ENCODE results near the gene ASB2. TPM values are rescaled to one million over a fixed set of nuclear protein-coding genes. Genes with fewer than 3 reads are reported as not detected.

Gene ASB2
- polyA plus RNA-seq, 1 of the 3 experiments (the other 2 are of a cell fraction) = 0.15 TPM

GRCh38 chr14:93997916-93998870 lies 21.8 kb upstream of the ASB2 start:
- no peaks in the 10 kb centered on the region for H3K27me3 ChIP-seq (ENCODE audit: insufficient read depth)
- H3K27ac ChIP-seq (ENCODE audit: low read depth in 2 of 2, low read length in 1 of 2) = no peak overlapping the region
- H3K36me3 ChIP-seq (replicated peaks in 1 of 2; ENCODE audit: control insufficient read depth in 1 of 2, insufficient read depth in 2 of 2, low read length in 1 of 2) = no peaks in the 10 kb centered on the region
- H3K9me3 ChIP-seq = no peaks in the 10 kb centered on the region
- no peak overlapping the region for H3K4me3 ChIP-seq (ENCODE audit: low read depth in 2 of 2, low read length in 1 of 2)
- H3K9ac ChIP-seq = no peak overlapping the region
- POLR2A ChIA-PET = no interaction called here
- TF ChIP-seq POLR2AphosphoS5 (IDR thresholded peaks at IDR 0.05; ENCODE audit: low read depth, low read length) (no peak), RFX5 (IDR thresholded peaks at IDR 0.05; ENCODE audit: low read length) (no peak), ZBTB33 (IDR thresholded peaks at IDR 0.05; ENCODE audit: borderline replicate concordance, low read depth) (no peak), NFIC (IDR thresholded peaks at IDR 0.05; ENCODE audit: borderline replicate concordance) (no peak), FOSL2 (IDR thresholded peaks at IDR 0.05; ENCODE audit: borderline replicate concordance, low read depth) (no peak), TCF12 (IDR thresholded peaks at IDR 0.05) (no peak), CHD2 (IDR thresholded peaks at IDR 0.05; ENCODE audit: low read length, partially characterized antibody) (no peak), RAD21 (IDR thresholded peaks at IDR 0.05; ENCODE audit: low read length) (no peak), RCOR1 (IDR thresholded peaks at IDR 0.05; ENCODE audit: low read length) (no peak), CTCF (IDR thresholded peaks at IDR 0.05) (no peak), IRF3 (IDR thresholded peaks at IDR 0.05; ENCODE audit: low read depth, low read length) (no peak), SMC3 (IDR thresholded peaks at IDR 0.05; ENCODE audit: low read depth, low read length) (no peak), TEAD4 (IDR thresholded peaks at IDR 0.05; ENCODE audit: borderline replicate concordance, insufficient read depth) (no peak), FOXJ3 (CRISPR knock-in tag; IDR thresholded peaks at IDR 0.05) (no peak), SIN3A (IDR thresholded peaks at IDR 0.05; ENCODE audit: borderline replicate concordance, low read depth, low read length) (no peak), MXI1 (IDR thresholded peaks at IDR 0.05; ENCODE audit: low read depth, low read length) (no peak), REST (IDR thresholded peaks at IDR 0.05; ENCODE audit: low read depth, low read length) (no peak), FOXM1 (IDR thresholded peaks at IDR 0.05; ENCODE audit: low read depth) (no peak), EZH2phosphoT487 (IDR thresholded peaks at IDR 0.05; ENCODE audit: borderline replicate concordance, low read depth) (no peak)
- H3K79me2 ChIP-seq (ENCODE audit: insufficient read depth) = no peaks in the 10 kb centered on the region
- no peaks in the 10 kb centered on the region for H4K20me1 ChIP-seq (ENCODE audit: insufficient read depth)
- CTCF ChIA-PET = interaction anchor here (1.1 to 11.9 kb wide), 5 partner anchors 14 to 138 kb away, joined by 3 to 219 read pairs (median 6); no protein-coding TSS in a partner anchor
- DNase-seq = no peak
- 88% methylated on average over 14 of the region's 17 CpGs for WGBS (ENCODE audit: low lambda C conversion rate)
- H3K4me1 ChIP-seq (ENCODE audit: control insufficient read depth in 1 of 2, insufficient read depth in 2 of 2, low read depth in 1 of 2, low read length in 1 of 2) = peaks cover 5 to 11% of the 10 kb centered on the region in 2 experiments; a peak in 3 of 4 replicates
- no peak overlapping the region for H3K4me2 ChIP-seq
- no peaks in the 10 kb centered on the region for H3K9me2 ChIP-seq
- peaks cover 10% of the 10 kb centered on the region for H3F3A ChIP-seq (replicated peaks; ENCODE audit: insufficient read depth)
- H2AFZ ChIP-seq (ENCODE audit: low read depth) = no peak overlapping the region

Measured in SK-N-SH (cell line).